ENCODE measurements around the gene SLF2. TPM values are rescaled to one million over a fixed set of nuclear protein-coding genes. Genes with fewer than 3 reads are reported as not detected.
A peak's percentile ranks its signal among the peaks of the same experiment; 100 is the strongest.
"Not testable (repeated sequence)": the region's sequence is repeated elsewhere in the genome, so short reads cannot be mapped to it uniquely, and the experiment has no call there.

Gene SLF2
- polyA plus RNA-seq, 4 donors = 29.0 to 38.7 (median 32.7) TPM

- DNase-seq (ENCODE audit: low read depth in 4 of 4, low spot score in 3 of 4) = no peak
Observed at GRCh38 chr10:100943508-100943907, 30.7 kb downstream of the SLF2 start.

GRCh38 chr10:100945754-100946153 is 33.0 kb downstream of the SLF2 start:
- DNase-seq (ENCODE audit: low read depth in 4 of 4, low spot score in 3 of 4) = no peak

DNA sequence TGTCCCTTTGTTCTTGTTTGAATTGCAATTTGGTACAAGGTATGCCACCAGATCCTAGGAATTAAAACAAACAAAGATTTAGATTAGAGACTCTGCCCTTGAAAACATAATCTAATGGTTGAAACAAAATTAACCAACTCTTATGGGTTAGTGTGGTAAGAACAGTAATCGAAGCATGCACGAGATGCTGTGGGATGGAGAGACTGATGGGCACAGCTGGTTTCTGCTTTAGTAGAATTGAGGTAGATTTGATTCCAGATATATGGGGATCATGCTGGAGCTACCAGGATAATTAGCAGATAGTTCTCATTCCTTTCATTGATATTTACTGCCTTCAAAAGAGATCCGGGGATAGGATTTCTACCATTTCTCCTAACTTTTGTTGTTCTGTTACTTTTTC is 36.2 kb downstream of the SLF2 start:
- no peak for DNase-seq (ENCODE audit: low read depth in 4 of 4, low spot score in 3 of 4)

DNA sequence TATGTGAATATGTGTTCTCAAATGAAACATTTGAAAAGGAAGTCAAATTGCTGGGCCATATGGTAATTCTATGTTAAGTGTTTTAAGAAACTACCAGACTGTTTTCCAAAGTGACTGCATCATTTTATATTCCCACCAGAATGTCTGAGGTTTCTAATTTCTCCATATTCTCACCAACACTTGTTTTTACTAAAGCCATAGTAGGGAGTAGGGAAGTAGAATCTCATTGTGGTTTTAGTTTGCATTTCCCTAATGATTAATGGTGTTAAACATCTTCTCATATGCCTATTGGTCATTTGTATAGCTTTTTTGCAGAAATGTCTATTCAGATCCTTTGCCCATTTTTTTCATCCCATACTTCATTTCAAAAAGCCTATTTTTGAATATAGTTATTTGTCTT is 47.5 kb downstream of the SLF2 start:
- no peak for DNase-seq (ENCODE audit: low read depth in 4 of 4, low spot score in 3 of 4)

DNA sequence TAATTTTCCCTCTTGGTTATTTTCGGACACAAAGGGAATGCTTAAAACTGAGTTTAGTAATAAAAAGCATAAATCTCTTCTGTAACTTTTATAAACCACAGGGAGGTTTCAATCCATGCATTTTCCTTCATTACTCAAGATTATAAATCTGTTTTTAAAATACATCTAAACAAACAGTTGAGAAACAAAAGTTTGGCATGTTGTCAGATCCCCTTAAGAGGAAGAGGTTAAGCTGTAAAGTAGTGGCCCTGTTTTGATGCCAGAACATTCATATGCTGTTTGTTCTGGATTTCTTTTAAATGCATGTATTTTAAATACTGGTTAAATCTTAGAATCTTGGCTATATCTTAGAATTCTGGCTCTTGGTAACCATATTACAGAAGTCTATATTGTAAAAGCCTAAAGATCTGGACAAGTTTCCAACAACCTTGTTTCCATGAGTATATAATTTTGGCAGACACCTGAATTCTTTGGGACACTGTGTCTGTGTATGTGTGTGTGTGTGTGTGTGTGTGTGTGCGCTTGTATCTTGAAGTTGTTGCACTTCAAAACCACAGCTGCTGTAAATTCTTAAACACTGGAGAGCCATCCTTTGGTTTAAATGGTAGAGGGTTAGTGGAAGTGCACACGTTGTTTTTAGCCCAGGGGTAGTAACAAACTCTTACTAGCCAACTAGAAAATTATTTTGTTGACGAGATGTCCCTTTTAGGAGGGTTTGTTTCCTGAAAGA is 49.8 kb downstream of the SLF2 start:
- DNase-seq (ENCODE audit: low read depth in 4 of 4, low spot score in 3 of 4) = no peak

- DNase-seq (ENCODE audit: low read depth in 4 of 4, low spot score in 3 of 4) = no peak
Observed at GRCh38 chr10:100963826-100964225, 51.1 kb downstream of the SLF2 start.

DNA sequence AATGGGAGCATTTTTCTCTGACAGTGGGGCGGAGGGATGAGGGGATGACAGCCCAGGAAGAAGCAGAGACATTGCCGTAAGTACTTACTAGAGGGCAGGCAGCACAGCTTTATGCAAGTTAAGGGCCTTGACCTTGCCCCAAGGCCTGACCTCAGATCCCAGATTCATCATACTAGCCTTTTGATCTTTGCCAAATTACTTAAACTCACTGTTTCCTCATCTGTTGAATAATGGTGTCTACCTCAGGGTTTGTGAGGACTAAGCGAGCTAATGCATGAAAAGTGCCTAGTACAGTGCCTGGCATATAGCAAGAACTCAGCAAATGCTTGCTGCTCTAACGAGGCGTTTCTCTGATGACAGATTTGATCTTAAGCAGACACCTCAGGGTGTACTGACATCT is 53.1 kb downstream of the SLF2 start:
- no peak for DNase-seq (ENCODE audit: low read depth in 4 of 4, low spot score in 3 of 4)

DNA sequence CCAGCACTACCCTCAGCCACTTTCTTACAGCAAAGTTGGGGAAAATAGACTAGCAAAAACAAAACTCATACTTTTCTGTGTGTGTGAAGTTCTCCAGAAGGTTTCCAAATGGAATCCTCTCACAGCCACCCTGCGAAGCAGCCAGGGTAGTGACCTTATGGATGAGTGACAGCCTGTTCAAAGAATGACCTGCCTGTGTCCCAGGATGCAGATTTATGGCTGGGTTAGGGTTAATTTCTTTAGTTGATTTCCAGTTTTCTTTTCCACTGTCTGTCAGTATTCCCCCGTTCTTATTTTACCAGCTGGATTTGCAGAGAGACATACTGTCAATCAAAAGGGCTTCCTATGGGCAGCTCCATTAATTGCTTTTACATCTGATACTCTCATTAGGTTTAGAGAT is 54.1 kb downstream of the SLF2 start:
- DNase-seq (ENCODE audit: low read depth in 4 of 4, low spot score in 3 of 4) = no peak

DNA sequence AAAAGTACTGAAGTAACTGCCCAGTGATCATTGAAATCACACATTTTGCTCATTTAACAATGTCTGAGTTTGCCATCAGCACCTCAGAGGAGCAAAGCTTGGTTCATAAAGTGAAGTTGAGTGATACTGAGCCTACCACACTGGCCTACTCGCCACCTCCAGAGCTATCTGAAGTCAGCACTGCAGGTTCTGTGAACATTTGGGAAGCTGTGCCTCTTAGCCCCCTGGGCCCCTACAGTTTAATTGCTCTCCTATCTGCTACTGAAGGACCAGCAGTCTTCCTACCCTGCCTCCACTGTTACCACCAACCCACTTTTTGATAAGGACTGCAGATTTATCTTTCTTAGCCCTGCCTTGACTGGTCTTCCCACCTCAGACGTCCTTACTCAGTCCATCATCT is 54.6 kb downstream of the SLF2 start:
- DNase-seq (ENCODE audit: low read depth in 4 of 4, low spot score in 3 of 4) = no peak

DNA sequence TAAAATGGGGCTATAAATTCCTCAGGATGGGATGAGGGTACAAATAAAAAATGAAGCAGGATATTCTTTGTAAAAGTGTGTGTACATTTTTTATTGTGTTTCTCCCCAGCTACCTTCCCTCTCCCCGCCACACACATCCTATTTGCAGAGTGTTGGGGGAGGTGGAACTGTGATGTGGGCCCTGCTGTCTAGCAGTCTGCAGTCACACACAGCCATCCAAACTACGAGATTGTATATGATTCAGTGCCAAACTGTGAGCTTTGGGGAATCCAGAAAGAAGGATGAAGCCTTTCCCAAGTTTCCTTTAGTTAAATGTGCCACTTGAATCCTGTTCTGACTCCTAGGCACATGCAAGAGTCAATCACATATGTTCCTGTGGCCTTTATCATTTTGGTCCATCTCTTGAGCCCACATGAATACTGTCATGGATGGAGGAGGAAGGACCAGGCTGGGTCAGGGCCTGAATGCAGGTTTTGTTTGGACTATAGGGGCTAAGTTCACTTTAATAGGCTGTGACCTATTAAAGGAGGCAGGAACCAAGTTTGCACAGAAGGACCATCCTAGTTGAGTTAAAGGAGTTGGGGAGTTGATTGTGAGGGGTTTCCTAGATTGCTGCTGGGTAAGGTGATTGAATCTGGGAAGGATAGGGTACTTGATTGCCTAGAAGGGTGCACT is 55.4 kb downstream of the SLF2 start:
- DNase-seq (ENCODE audit: low read depth in 4 of 4, low spot score in 3 of 4) = no peak

- DNase-seq (ENCODE audit: low read depth in 4 of 4, low spot score in 3 of 4) = no peak
Observed at GRCh38 chr10:100968863-100969186, 56.1 kb downstream of the SLF2 start.

- DNase-seq (ENCODE audit: low read depth in 4 of 4, low spot score in 3 of 4) = peak in 2 of 4 donors; percentile 27 to 45
Observed at GRCh38 chr10:100969187-100970075, 56.7 kb downstream of the SLF2 start, which contains the start of gene SEMA4G. SEMA4G (plus strand) TSS chr10:100969504; CDS start chr10:100972913, 3,409 bp downstream.

DNA sequence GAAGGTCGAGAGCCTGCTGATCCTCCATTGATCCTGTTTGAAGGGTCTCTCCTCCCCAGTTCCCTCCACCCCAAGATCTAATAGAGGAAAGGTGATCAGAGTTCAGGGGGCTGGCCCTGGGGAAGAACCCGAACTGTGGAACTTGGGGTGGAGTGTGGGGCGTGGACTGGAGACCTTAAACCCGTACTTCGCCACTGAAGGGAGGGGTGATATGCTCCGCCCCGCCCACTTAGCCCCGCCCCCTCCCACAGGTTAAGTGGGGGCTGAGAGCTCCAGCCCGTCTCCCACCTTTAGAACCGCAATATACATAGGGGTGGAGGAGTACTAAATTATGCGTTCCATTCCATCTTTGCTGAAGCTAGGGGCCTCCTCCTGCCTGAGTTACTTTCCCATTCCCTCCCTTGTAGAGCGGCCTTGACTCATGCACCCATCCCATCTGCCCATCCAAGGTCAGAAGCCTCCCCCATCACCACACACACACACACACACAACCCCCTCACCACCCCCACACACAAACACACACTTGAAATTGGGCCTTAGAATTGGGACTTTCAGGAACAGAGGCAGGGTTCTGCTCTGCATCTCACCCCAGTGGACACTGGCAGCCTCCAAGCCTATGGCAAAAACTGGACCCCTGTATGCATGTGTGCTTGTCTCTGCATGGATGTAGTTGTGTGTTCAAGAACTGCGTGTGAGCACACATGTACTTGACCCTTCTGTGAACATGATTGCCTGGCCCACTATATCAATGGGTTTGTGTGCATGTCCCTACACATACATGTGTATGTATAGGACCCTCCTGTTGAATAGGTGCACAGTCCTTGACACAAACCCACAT is 57.5 kb downstream of the SLF2 start:
- no peak for DNase-seq (ENCODE audit: low read depth in 4 of 4, low spot score in 3 of 4)

- no peak for DNase-seq (ENCODE audit: low read depth in 4 of 4, low spot score in 3 of 4)
Observed at GRCh38 chr10:100970914-100971811, 58.4 kb downstream of the SLF2 start.

GRCh38 chr10:100972115-100972903 is 59.5 kb downstream of the SLF2 start:
- no peak for DNase-seq (ENCODE audit: low read depth in 4 of 4, low spot score in 3 of 4)

DNA sequence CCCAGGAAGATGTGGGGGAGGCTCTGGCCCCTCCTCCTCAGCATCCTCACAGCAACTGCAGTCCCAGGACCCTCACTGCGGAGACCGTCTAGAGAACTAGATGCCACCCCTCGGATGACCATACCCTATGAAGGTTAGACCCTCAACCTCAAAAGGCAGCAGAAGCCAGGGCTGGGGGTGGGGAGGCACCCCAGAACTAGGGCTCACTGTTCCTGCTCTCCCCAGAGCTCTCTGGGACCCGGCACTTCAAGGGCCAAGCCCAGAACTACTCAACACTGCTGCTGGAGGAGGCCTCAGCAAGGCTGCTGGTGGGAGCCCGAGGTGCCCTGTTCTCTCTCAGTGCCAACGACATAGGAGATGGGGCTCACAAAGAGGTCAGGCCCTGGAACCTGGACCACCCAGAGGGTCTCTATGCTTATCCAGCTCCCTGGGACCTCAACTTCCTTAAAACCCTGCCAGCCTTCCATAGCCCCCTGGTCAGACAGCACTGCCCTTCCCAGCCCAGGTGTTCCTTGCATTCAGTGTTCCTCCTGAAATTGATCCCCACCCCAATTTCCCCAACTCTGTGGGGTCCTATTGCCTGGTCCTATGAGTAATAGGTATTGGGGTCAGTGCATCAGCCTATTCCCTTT is 60.3 kb downstream of the SLF2 start:
- no peak for DNase-seq (ENCODE audit: low read depth in 4 of 4, low spot score in 3 of 4)

- DNase-seq (ENCODE audit: low read depth in 4 of 4, low spot score in 3 of 4) = not testable (repeated sequence)
Observed at GRCh38 chr10:100975397-100975796, 62.6 kb downstream of the SLF2 start.

DNA sequence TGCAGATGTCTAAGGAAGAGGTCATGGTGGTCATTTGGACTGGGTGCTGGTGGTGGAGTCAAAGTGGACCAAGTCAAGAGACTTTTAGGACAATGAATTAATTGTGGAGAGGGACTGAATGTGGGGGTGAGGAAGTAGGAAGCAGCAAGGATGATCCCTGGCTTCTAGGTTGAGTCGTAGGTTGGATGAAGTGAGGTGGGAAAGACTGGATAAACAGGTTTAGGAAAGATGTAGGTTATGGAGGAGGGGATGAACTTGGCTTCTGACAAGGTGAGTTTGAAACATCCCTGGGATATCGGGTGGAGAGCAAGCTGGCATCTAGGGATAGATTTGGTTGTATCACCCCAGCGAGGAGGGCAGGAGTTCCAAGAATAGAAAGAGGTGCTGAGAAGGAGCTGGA is 64.1 kb downstream of the SLF2 start:
- no peak for DNase-seq (ENCODE audit: low read depth in 4 of 4, low spot score in 3 of 4)
